GM23338 (cell line): Measurements from ENCODE around the gene HAPLN2.

ENCODE experiments used
- CTCF ChIP-seq, 2 experiments: fragments of 200-600 bp in 1 of 2; sonication (generic) in 1 of 2; conservative IDR thresholded peaks; 2 replicates each; pipeline versions ENCODE4 v1.5.1 to v1.6.1; 2016 to 2017; ENCODE audit warnings: antibody characterized with exemption in 2 of 2, low read depth in 2 of 2, mild to moderate bottlenecking in 2 of 2, moderate library complexity in 1 of 2
- EZH2 ChIP-seq: fragments of 200-600 bp; sonication (generic); IDR thresholded peaks from one replicate; pipeline ENCODE4 v1.8.0; 2017; ENCODE audit warnings: antibody characterized with exemption, mild to moderate bottlenecking, low read depth; ENCODE audit not compliant: unreplicated experiment
- EZH2phosphoT487 ChIP-seq: fragments of 200-600 bp; sonication (generic); IDR thresholded peaks from one replicate; pipeline ENCODE4 v1.8.1; 2018; ENCODE audit warnings: antibody characterized with exemption; ENCODE audit not compliant: unreplicated experiment
- POLR2AphosphoS5 ChIP-seq: IDR thresholded peaks from 2 replicates; pipeline ENCODE4 v1.6.1; 2016; ENCODE audit warnings: antibody characterized with exemption, low read depth
- STAT1 ChIP-seq: IDR thresholded peaks from one replicate; pipeline ENCODE4 v1.6.1; 2016; ENCODE audit warnings: antibody characterized with exemption; ENCODE audit not compliant: unreplicated experiment

GRCh38 chr1:156589546-156589945 is 29.7 kb upstream of the HAPLN2 start:
- TF ChIP-seq EZH2phosphoT487 (no peak), CTCF (conservative IDR thresholded peaks at IDR 0.05; ENCODE audit: low read depth in 2 of 2) (no peak), POLR2AphosphoS5 (no peak), STAT1 (no peak), EZH2 (no peak)
